Uterus (tissue), 2 donors: ENCODE measurements around the gene PAPSS2.

ENCODE experiments used
- POLR2A ChIP-seq, 2 donors: fragments of 450-650 bp; IDR thresholded peaks; one replicate each; pipeline ENCODE4 v1.6.1; 2016; ENCODE audit warnings: antibody characterized with exemption in 2 of 2, mild to moderate bottlenecking in 1 of 2, moderate library complexity in 1 of 2
- TF ChIP-seq, protein P1 (sequence below), 4 experiments: fragments of 200-600 bp in 2 of 4; fragments of 450-650 bp in 2 of 4; sonication (generic) in 2 of 4; IDR thresholded peaks; one replicate each; pipeline ENCODE4 v1.5.1; 2016 to 2019; ENCODE audit warnings: antibody characterized with exemption in 4 of 4, mild to moderate bottlenecking in 2 of 4, moderate library complexity in 1 of 4

DNA sequence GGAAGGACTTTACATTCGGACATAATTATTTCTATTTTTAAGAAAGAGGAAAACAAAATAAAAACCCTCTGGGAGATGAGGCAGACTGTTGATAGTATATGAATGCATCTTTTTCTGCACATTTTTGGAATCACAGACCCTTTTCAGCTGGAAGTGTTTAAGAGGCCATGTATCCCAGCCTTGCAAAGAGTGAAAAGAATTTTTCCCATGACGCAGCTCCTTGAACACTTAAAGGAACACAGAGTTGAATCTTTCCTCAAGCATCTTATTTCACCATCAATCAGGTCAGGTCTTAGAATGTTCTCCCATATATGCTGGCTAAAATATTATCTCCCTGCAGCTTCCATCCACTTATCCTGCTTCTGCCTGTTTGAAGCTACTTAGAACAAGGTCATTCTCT is 45.9 kb upstream of the PAPSS2 start:
- TF ChIP-seq, protein P1, sequence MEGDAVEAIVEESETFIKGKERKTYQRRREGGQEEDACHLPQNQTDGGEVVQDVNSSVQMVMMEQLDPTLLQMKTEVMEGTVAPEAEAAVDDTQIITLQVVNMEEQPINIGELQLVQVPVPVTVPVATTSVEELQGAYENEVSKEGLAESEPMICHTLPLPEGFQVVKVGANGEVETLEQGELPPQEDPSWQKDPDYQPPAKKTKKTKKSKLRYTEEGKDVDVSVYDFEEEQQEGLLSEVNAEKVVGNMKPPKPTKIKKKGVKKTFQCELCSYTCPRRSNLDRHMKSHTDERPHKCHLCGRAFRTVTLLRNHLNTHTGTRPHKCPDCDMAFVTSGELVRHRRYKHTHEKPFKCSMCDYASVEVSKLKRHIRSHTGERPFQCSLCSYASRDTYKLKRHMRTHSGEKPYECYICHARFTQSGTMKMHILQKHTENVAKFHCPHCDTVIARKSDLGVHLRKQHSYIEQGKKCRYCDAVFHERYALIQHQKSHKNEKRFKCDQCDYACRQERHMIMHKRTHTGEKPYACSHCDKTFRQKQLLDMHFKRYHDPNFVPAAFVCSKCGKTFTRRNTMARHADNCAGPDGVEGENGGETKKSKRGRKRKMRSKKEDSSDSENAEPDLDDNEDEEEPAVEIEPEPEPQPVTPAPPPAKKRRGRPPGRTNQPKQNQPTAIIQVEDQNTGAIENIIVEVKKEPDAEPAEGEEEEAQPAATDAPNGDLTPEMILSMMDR (IDR thresholded peaks at IDR 0.05) = no peak
- TF ChIP-seq POLR2A (IDR thresholded peaks at IDR 0.05) = no peak
